Gastrocnemius medialis (tissue), 4 donors: ENCODE results near the gene MACROD1. TPM values are rescaled to one million over a fixed set of nuclear protein-coding genes. Genes with fewer than 3 reads are reported as not detected.

Source experiments
- ATAC-seq, 2 donors: fragments of 150-250 bp; one replicate each; pipeline ENCODE4 v1.9.1; 2016
- DNase-seq, 2 donors: peaks; one replicate each; pipeline ENCODE4 v3.0.0-alpha.2; 2019
- H3K27ac ChIP-seq, 4 donors: fragments of 200-600 bp; sonication (generic); 1 replicate in 1 of 4; 2 replicates in 3 of 4; pipeline ENCODE4 v1.5.1; 2016 to 2018; ENCODE audit warnings: mild to moderate bottlenecking in 2 of 4, moderate library complexity in 1 of 4
- H3K27me3 ChIP-seq, 3 donors: fragments of 200-600 bp; sonication (generic) in 2 of 3; 1 replicate in 1 of 3; 2 replicates in 2 of 3; pipeline versions ENCODE4 v1.5.1 to v1.6.0; 2016 to 2019; ENCODE audit warnings: mild to moderate bottlenecking in 1 of 3, moderate library complexity in 1 of 3
- H3K36me3 ChIP-seq, 2 donors: fragments of 200-600 bp; sonication (generic) in 1 of 2; one replicate each; pipeline ENCODE4 v1.5.1; 2017 to 2018
- H3K4me1 ChIP-seq, 2 donors: fragments of 200-600 bp; sonication (generic) in 1 of 2; one replicate each; pipeline ENCODE4 v1.5.1; 2016 to 2017; ENCODE audit warnings: mild to moderate bottlenecking in 2 of 2
- H3K4me3 ChIP-seq, 4 donors: fragments of 200-600 bp; sonication (generic) in 3 of 4; 1 replicate in 1 of 4; 2 replicates in 3 of 4; pipeline ENCODE4 v1.5.1; 2016 to 2019; ENCODE audit warnings: mild to moderate bottlenecking in 2 of 4
- H3K9me3 ChIP-seq, 3 donors: fragments of 200-600 bp; sonication (generic) in 2 of 3; 1 replicate in 1 of 3; 2 replicates in 2 of 3; pipeline ENCODE4 v1.5.1; 2016 to 2019
- CTCF ChIP-seq, 5 experiments: fragments of 450-650 bp in 3 of 5; fragments of 200-600 bp in 2 of 5; sonication (generic) in 2 of 5; IDR thresholded peaks in 4 of 5; conservative IDR thresholded peaks in 1 of 5; 1 replicate in 4 of 5; 2 replicates in 1 of 5; pipeline ENCODE4 v1.5.1; 2016 to 2019; ENCODE audit warnings: antibody characterized with exemption in 5 of 5, mild to moderate bottlenecking in 3 of 5, moderate library complexity in 3 of 5
- POLR2A ChIP-seq, 2 donors: fragments of 450-650 bp; IDR thresholded peaks; one replicate each; pipeline ENCODE4 v1.6.1; 2017; ENCODE audit warnings: antibody characterized with exemption in 2 of 2, mild to moderate bottlenecking in 2 of 2, moderate library complexity in 2 of 2
- in situ Hi-C, 4 donors: fragments of 200-750 bp; cut with MboI; loops; one replicate each; pipeline versions ENCODE4 v1.15.0 to v1.8.0; 2017; ENCODE audit warnings: low sequenced_read_pairs in 4 of 4
- intact Hi-C: fragments of 100-400 bp; cut with DNase I; formaldehyde crosslinking; loops from one replicate; pipeline ENCODE4 v1.15.1; 2023; ENCODE audit warnings: low total_unique reads
- total RNA-seq, 4 donors: library from RNA; depleted of rRNA; stranded (reverse); fragments of >200 nt; gene quantifications; one replicate each; pipeline versions ENCODE4 v1.1.0 to v1.2.3, GENCODE V29; 2016

The MACROD1 gene
- total RNA-seq, 4 donors from 2014 or later: 162 to 308 (median 205) TPM

GRCh38 chr11:63952570-63952969 lies 213.3 kb downstream of the MACROD1 start:
- ATAC-seq: no peak
- DNase-seq: no peak
- TF ChIP-seq POLR2A (IDR thresholded peaks at IDR 0.05): no peak

GRCh38 chr11:63951779-63952536 lies 214.0 kb downstream of the MACROD1 start:
- H3K27me3 ChIP-seq: no peaks in the 10 kb centered on the region
- peaks cover 0 to 33% of the 10 kb centered on the region in 2 donors for H3K36me3 ChIP-seq
- H3K4me3 ChIP-seq: no peak overlapping the region
- intact Hi-C loops (no loop called here), in situ Hi-C loops (no loop called here)
- no peaks in the 10 kb centered on the region for H3K4me1 ChIP-seq
- ATAC-seq (no peak), DNase-seq (no peak)
- no peaks in the 10 kb centered on the region for H3K9me3 ChIP-seq
- TF ChIP-seq CTCF (IDR thresholded peaks at IDR 0.05 in 4 of 5, conservative IDR thresholded peaks at IDR 0.05 in 1 of 5): no peak
- TF ChIP-seq POLR2A (IDR thresholded peaks at IDR 0.05): no peak
- no peak overlapping the region for H3K27ac ChIP-seq

More at GRCh38 chr11:63952570-63952969, 213.3 kb downstream of the MACROD1 start:
- intact Hi-C loops: no loop called here
- Histone ChIP-seq H3K4me3 (no peak overlapping the region), H3K9me3 (no peaks in the 10 kb centered on the region), H3K4me1 (no peaks in the 10 kb centered on the region), H3K36me3 (peaks cover 0 to 33% of the 10 kb centered on the region in 2 donors), H3K27ac (no peak overlapping the region), H3K27me3 (no peaks in the 10 kb centered on the region)
- in situ Hi-C loops: no loop called here

Other genes with a start within 250 kb of the MACROD1 start
- gene RCOR2, start 248.9 kb downstream of the MACROD1 start, total RNA-seq: 1 to 10 TPM in 1 of 4 donors, under 1 TPM in 3; 0.25 to 1.5 (median 0.45) TPM
- gene NAA40, start 227.1 kb downstream of the MACROD1 start, total RNA-seq: 10 to 100 TPM in 1 of 4 donors, 1 to 10 TPM in 3; 4.9 to 11.4 (median 6.5) TPM
- 1,000 to 10,000 TPM in 2 of 4 donors, 100 to 1,000 TPM in 2; 812 to 1,326 (median 983) TPM for gene COX8A, start 191.5 kb downstream of the MACROD1 start, total RNA-seq
- gene OTUB1, start 179.7 kb downstream of the MACROD1 start, total RNA-seq: 10 to 100 TPM; 48.0 to 70.3 (median 59.5) TPM
- gene FLRT1, start 130.2 kb downstream of the MACROD1 start, total RNA-seq: not detected
- 100 to 1,000 TPM; 141 to 193 (median 168) TPM for gene STIP1, start 20.1 kb upstream of the MACROD1 start, total RNA-seq
- gene FERMT3, start 40.6 kb upstream of the MACROD1 start, total RNA-seq: 10 to 100 TPM in 1 of 4 donors, 1 to 10 TPM in 3; 2.8 to 10.4 (median 6.1) TPM
- 100 to 1,000 TPM in 3 of 4 donors, 10 to 100 TPM in 1; 80.9 to 231 (median 139) TPM for gene TRPT1, start 60.1 kb upstream of the MACROD1 start, total RNA-seq
- 10 to 100 TPM; 32.3 to 70.7 (median 53.4) TPM for gene NUDT22, start 60.2 kb upstream of the MACROD1 start, total RNA-seq
- 10 to 100 TPM; 13.8 to 30.0 (median 18.9) TPM for gene DNAJC4, start 64.4 kb upstream of the MACROD1 start, total RNA-seq
- gene VEGFB, start 68.5 kb upstream of the MACROD1 start, total RNA-seq: 10 to 100 TPM; 33.6 to 87.5 (median 58.2) TPM
- 10 to 100 TPM; 20.2 to 54.7 (median 27.6) TPM for gene FKBP2, start 75.0 kb upstream of the MACROD1 start, total RNA-seq
- 100 to 1,000 TPM; 144 to 444 (median 237) TPM for gene PPP1R14B, start 80.8 kb upstream of the MACROD1 start, total RNA-seq
- gene PLCB3, start 85.4 kb upstream of the MACROD1 start, total RNA-seq: 1 to 10 TPM; 4.7 to 9.7 (median 6.2) TPM
- gene BAD, start 118.6 kb upstream of the MACROD1 start, total RNA-seq: 10 to 100 TPM; 27.8 to 88.0 (median 76.3) TPM
- gene GPR137, start 119.7 kb upstream of the MACROD1 start, total RNA-seq: 10 to 100 TPM; 13.8 to 28.9 (median 20.4) TPM
- gene KCNK4, start 125.2 kb upstream of the MACROD1 start, total RNA-seq: not detected
- gene CATSPERZ, start 134.2 kb upstream of the MACROD1 start, total RNA-seq: not detected
- gene ESRRA, start 139.4 kb upstream of the MACROD1 start, total RNA-seq: 100 to 1,000 TPM; 192 to 471 (median 260) TPM
- gene TRMT112, start 151.4 kb upstream of the MACROD1 start, total RNA-seq: 100 to 1,000 TPM; 133 to 226 (median 194) TPM
- 100 to 1,000 TPM; 170 to 257 (median 219) TPM for gene PRDX5, start 152.0 kb upstream of the MACROD1 start, total RNA-seq
- gene CCDC88B, start 174.1 kb upstream of the MACROD1 start, total RNA-seq: 1 to 10 TPM in 3 of 4 donors, under 1 TPM in 1; 0.98 to 5.2 (median 2.1) TPM
- gene RPS6KA4, start 193.0 kb upstream of the MACROD1 start, total RNA-seq: 10 to 100 TPM; 16.6 to 27.0 (median 17.2) TPM